Measurements from ENCODE around the gene SUMF1.

SUMF1 gene

GRCh38 chr3:4419920-4420319, 47.1 kb downstream of the SUMF1 start:
- Histone ChIP-seq H3K9ac (ENCODE audit: insufficient read length) (no peak overlapping the region), H3K4me3 (no peak overlapping the region), H3K9me3 (ENCODE audit: low read depth, low read length) (no peaks in the 10 kb centered on the region), H3K27ac (no peak overlapping the region), H3K36me3 (ENCODE audit: insufficient read depth, low read length) (no peaks in the 10 kb centered on the region)
- no peak for DNase-seq (ENCODE audit: low read depth, low spot score)
- TF ChIP-seq POLR2AphosphoS5 (IDR thresholded peaks at IDR 0.05; ENCODE audit: borderline replicate concordance, low read depth, low read length) = no peak
- TF ChIP-seq EZH2 (IDR thresholded peaks at IDR 0.05) = no peak
- TF ChIP-seq FOXP2 (optimal IDR thresholded peaks at IDR 0.05; ENCODE audit: control extremely low read depth, extremely low read length, insufficient read depth) = no peak

GRCh38 chr3:4419386-4419785, 47.7 kb downstream of the SUMF1 start:
- no peak overlapping the region for H3K27ac ChIP-seq
- DNase-seq (ENCODE audit: low read depth, low spot score) = no peak
- TF ChIP-seq POLR2AphosphoS5 (IDR thresholded peaks at IDR 0.05; ENCODE audit: borderline replicate concordance, low read depth, low read length) (no peak), FOXP2 (optimal IDR thresholded peaks at IDR 0.05; ENCODE audit: control extremely low read depth, extremely low read length, insufficient read depth) (no peak), EZH2 (IDR thresholded peaks at IDR 0.05) (no peak)

GRCh38 chr3:4418156-4418555, 48.9 kb downstream of the SUMF1 start:
- no peak overlapping the region for H3K9ac ChIP-seq (ENCODE audit: insufficient read length)
- H3K36me3 ChIP-seq (ENCODE audit: insufficient read depth, low read length) = no peaks in the 10 kb centered on the region
- DNase-seq (ENCODE audit: low read depth, low spot score) = no peak
- no peaks in the 10 kb centered on the region for H3K9me3 ChIP-seq (ENCODE audit: low read depth, low read length)
- TF ChIP-seq EZH2 (IDR thresholded peaks at IDR 0.05) = no peak
- no peak for TF ChIP-seq FOXP2 (optimal IDR thresholded peaks at IDR 0.05; ENCODE audit: control extremely low read depth, extremely low read length, insufficient read depth)
- TF ChIP-seq POLR2AphosphoS5 (IDR thresholded peaks at IDR 0.05; ENCODE audit: borderline replicate concordance, low read depth, low read length) = no peak
- H3K27ac ChIP-seq = no peak overlapping the region
- no peak overlapping the region for H3K4me3 ChIP-seq

More at GRCh38 chr3:4419386-4419785, 47.7 kb downstream of the SUMF1 start:
- Histone ChIP-seq H3K4me3 (no peak overlapping the region), H3K9me3 (ENCODE audit: low read depth, low read length) (no peaks in the 10 kb centered on the region), H3K9ac (ENCODE audit: insufficient read length) (no peak overlapping the region), H3K36me3 (ENCODE audit: insufficient read depth, low read length) (no peaks in the 10 kb centered on the region)

GRCh38 chr3:4417449-4417848, 49.6 kb downstream of the SUMF1 start:
- no peak for TF ChIP-seq POLR2AphosphoS5 (IDR thresholded peaks at IDR 0.05; ENCODE audit: borderline replicate concordance, low read depth, low read length)
- no peak for TF ChIP-seq EZH2 (IDR thresholded peaks at IDR 0.05)
- no peak for TF ChIP-seq FOXP2 (optimal IDR thresholded peaks at IDR 0.05; ENCODE audit: control extremely low read depth, extremely low read length, insufficient read depth)
- H3K9ac ChIP-seq (ENCODE audit: insufficient read length) = no peak overlapping the region
- H3K4me3 ChIP-seq = no peak overlapping the region
- no peak for DNase-seq (ENCODE audit: low read depth, low spot score)
- H3K27ac ChIP-seq = no peak overlapping the region
- no peaks in the 10 kb centered on the region for H3K36me3 ChIP-seq (ENCODE audit: insufficient read depth, low read length)
- no peaks in the 10 kb centered on the region for H3K9me3 ChIP-seq (ENCODE audit: low read depth, low read length)

GRCh38 chr3:4416961-4417360, 50.1 kb downstream of the SUMF1 start:
- Histone ChIP-seq H3K9ac (ENCODE audit: insufficient read length) (no peak overlapping the region), H3K27ac (no peak overlapping the region), H3K4me3 (no peak overlapping the region), H3K9me3 (ENCODE audit: low read depth, low read length) (no peaks in the 10 kb centered on the region), H3K36me3 (ENCODE audit: insufficient read depth, low read length) (no peaks in the 10 kb centered on the region)
- DNase-seq (ENCODE audit: low read depth, low spot score) = no peak
- TF ChIP-seq FOXP2 (optimal IDR thresholded peaks at IDR 0.05; ENCODE audit: control extremely low read depth, extremely low read length, insufficient read depth) = no peak
- no peak for TF ChIP-seq POLR2AphosphoS5 (IDR thresholded peaks at IDR 0.05; ENCODE audit: borderline replicate concordance, low read depth, low read length)
- no peak for TF ChIP-seq EZH2 (IDR thresholded peaks at IDR 0.05)

- TF ChIP-seq EZH2 (IDR thresholded peaks at IDR 0.05) (no peak), POLR2AphosphoS5 (IDR thresholded peaks at IDR 0.05; ENCODE audit: borderline replicate concordance, low read depth, low read length) (no peak), FOXP2 (optimal IDR thresholded peaks at IDR 0.05; ENCODE audit: control extremely low read depth, extremely low read length, insufficient read depth) (no peak)
- no peaks in the 10 kb centered on the region for H3K36me3 ChIP-seq (ENCODE audit: insufficient read depth, low read length)
- H3K9ac ChIP-seq (ENCODE audit: insufficient read length) = no peak overlapping the region
- no peaks in the 10 kb centered on the region for H3K9me3 ChIP-seq (ENCODE audit: low read depth, low read length)
- no peak for DNase-seq (ENCODE audit: low read depth, low spot score)
- no peak overlapping the region for H3K27ac ChIP-seq
- H3K4me3 ChIP-seq = no peak overlapping the region
Observed at GRCh38 chr3:4416427-4416945, 50.6 kb downstream of the SUMF1 start.

GRCh38 chr3:4413467-4413866, 53.6 kb downstream of the SUMF1 start:
- DNase-seq (ENCODE audit: low read depth, low spot score) = no peak
- H3K9ac ChIP-seq (ENCODE audit: insufficient read length) = no peak overlapping the region
- no peaks in the 10 kb centered on the region for H3K9me3 ChIP-seq (ENCODE audit: low read depth, low read length)
- H3K4me3 ChIP-seq = no peak overlapping the region
- no peak overlapping the region for H3K27ac ChIP-seq
- no peaks in the 10 kb centered on the region for H3K36me3 ChIP-seq (ENCODE audit: insufficient read depth, low read length)
- TF ChIP-seq POLR2AphosphoS5 (IDR thresholded peaks at IDR 0.05; ENCODE audit: borderline replicate concordance, low read depth, low read length) (no peak), FOXP2 (optimal IDR thresholded peaks at IDR 0.05; ENCODE audit: control extremely low read depth, extremely low read length, insufficient read depth) (no peak), EZH2 (IDR thresholded peaks at IDR 0.05) (no peak)

- Histone ChIP-seq H3K36me3 (ENCODE audit: insufficient read depth, low read length) (no peaks in the 10 kb centered on the region), H3K27ac (no peak overlapping the region), H3K9me3 (ENCODE audit: low read depth, low read length) (no peaks in the 10 kb centered on the region), H3K9ac (ENCODE audit: insufficient read length) (no peak overlapping the region), H3K4me3 (no peak overlapping the region)
- TF ChIP-seq FOXP2 (optimal IDR thresholded peaks at IDR 0.05; ENCODE audit: control extremely low read depth, extremely low read length, insufficient read depth) = no peak
- TF ChIP-seq POLR2AphosphoS5 (IDR thresholded peaks at IDR 0.05; ENCODE audit: borderline replicate concordance, low read depth, low read length) = no peak
- no peak for TF ChIP-seq EZH2 (IDR thresholded peaks at IDR 0.05)
- no peak for DNase-seq (ENCODE audit: low read depth, low spot score)
Observed at GRCh38 chr3:4411833-4412232, 55.2 kb downstream of the SUMF1 start.

- Histone ChIP-seq H3K36me3 (ENCODE audit: insufficient read depth, low read length) (no peaks in the 10 kb centered on the region), H3K9ac (ENCODE audit: insufficient read length) (no peak overlapping the region), H3K4me3 (no peak overlapping the region), H3K27ac (no peak overlapping the region), H3K9me3 (ENCODE audit: low read depth, low read length) (no peaks in the 10 kb centered on the region)
- no peak for TF ChIP-seq POLR2AphosphoS5 (IDR thresholded peaks at IDR 0.05; ENCODE audit: borderline replicate concordance, low read depth, low read length)
- no peak for DNase-seq (ENCODE audit: low read depth, low spot score)
Observed at GRCh38 chr3:4411236-4411635, 55.8 kb downstream of the SUMF1 start.
